Erythroblast (primary cell): ENCODE results near the gene CFAP210.

ENCODE experiments used
- GATA1 ChIP-seq: IDR thresholded peaks from 2 replicates; pipeline ENCODE4 v1.6.1; 2011; ENCODE audit warnings: low read depth, mild to moderate bottlenecking, control low read depth, low read length, moderate library complexity
- POLR2A ChIP-seq: IDR thresholded peaks from 2 replicates; pipeline ENCODE4 v1.6.1; 2011; ENCODE audit warnings: mild to moderate bottlenecking, low read length

DNA sequence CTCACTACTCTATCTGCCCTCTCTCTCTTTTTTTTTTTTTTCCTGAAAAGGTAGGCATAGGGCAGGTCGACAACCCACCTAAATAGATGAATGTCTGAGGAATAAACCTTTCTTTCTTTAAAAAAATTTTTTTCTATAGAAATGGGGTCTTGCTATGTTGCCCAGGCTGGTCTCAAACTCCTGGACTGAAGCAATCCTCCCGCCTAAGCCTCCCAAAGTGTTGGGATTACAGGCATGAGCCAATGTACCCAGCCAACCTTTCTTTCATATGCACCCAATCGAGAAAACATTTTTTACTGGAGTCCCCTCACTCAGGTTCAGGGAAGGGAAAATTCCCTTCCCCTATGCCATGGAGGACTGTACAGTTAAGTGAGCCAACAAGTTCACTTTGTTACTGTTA lies 31.0 kb downstream of the CFAP210 start:
- TF ChIP-seq POLR2A (no peak), GATA1 (no peak)
